T-helper 2 cell (primary cell): ENCODE data around the gene KCNIP2.
A peak's percentile ranks its signal among the peaks of the same experiment; 100 is the strongest.

ENCODE experiments used
- DNase-seq, 5 experiments: peaks; one replicate each; pipeline versions ENCODE4 v3.0.0 to v3.0.0-alpha.2; 2012 to 2022

The KCNIP2 gene

DNA sequence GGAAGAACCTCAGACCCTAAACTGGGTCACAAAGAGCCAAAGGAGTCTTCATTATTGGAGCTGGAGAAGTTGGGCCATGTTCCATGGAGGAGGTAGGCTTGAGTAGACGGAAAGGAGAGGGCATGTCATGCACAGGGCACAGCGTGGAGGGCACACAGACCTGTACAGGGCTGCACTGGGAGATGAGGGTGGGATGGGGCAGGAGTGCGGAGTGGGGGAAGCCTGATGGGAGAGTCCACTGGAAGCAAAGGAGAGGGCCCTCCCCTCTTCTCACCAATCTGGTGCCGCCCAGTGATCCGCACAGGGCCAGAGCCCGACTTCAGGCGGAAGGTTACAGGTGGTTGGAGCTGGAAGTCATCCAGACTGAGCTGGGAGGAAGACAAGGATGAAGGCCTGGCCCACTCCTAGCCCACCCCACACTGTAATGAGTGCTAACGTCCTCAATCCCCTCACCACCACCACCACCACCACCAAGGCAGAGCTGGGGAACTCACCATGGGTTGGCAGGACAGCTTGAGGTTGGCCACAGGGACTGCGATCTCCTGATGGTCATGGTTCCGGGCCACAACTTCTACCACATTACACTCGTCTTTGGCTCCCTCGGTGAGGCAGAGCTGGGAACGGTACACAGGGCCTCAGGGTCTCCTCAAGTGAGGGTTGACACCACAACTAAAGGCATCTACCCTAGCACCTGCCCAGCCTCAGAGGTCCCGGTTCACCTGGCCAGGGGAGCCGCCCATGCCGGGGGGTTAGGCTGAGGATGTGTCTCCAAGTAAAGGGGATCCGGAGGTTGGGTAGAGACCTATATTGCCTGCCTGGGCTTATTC, 61.4 kb downstream of the KCNIP2 start:
- DNase-seq = no peak

DNA sequence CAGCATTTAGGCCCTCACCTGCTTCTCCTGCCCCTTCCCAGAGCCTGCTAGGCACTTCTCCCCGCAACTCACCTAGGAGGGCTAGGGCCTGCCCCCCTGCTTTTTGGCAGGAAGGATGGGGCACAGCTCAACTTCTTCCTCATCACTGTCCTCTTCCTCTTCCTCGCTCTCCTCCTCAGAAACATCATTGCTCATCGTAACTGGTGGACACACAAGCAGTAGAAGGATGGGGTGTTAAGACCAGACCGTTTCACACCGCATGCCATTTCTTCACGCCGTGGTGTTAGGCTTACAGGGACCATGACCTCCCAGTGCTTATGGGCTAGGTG, 62.0 kb downstream of the KCNIP2 start:
- DNase-seq = no peak

DNA sequence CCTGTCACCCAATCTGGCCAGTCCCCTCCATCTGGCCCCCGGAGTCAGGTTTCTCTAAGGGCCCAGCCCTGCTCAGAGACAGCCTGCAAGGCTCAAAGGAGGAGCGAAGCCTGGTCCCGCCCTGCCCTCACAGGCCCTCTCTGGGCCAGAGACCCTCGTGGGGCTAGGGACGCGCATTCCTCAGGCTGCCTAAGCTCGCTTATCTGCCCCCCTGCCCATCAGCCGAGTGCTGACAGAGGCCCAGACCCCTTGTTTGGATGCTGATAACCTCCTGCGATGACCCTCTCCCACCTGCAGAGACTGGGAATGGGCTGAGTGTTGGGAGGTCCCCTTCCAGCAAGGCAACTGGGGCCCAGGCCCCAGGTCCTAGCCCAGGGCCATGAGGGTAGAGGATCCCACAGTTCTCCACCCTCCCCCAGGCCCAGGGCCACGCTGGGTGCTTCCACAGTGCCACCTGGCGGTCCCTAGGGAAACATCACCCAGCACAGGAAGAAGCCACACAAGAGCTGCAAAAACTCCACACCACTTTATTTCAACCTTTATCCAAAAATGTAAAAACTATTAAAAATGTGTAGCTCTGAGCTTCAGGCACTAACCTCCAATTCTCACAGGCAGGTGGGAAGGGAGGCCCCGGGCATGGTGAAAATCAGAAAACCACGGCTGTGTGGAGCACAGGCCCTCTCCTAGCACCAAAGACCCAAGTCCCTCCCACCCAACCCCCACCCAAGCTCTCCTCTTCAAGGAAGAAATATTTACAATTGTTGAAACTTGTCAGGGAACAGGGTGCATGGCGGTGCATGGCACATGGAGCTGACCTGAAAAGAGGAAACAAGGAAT, 62.6 kb downstream of the KCNIP2 start:
- peak; percentile 46 to 74 (median 57) for DNase-seq

DNA sequence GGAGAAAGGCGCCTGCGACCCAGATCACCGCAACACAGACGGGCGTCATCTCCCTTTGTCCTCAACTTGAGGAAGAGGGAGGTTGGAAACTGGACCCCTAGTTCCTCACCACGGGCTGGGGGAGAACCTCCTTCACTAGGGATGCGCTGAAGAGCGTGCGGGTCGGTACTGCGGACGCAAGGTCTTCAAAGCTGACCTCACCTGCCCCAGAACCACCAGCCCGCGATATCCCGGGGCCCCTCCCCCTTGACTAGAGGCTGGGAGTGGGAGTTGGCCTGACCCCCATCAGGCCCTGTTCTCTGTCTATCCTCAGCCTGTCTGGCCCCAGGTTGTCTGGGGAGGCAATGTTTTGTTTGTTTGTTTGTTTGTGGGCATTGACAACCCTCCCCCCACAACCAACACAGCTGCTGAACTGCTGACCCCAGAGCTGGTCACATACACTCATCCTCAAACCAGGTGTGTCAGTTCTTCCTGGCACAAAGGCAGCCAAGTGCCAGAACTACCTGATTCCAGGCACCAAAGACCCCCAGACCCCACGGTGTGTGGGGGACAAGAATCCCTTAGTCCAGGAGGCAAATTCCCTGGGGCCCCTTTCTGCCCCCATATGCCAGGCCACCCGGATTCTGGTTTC, 63.3 kb downstream of the KCNIP2 start:
- DNase-seq = no peak

DNA sequence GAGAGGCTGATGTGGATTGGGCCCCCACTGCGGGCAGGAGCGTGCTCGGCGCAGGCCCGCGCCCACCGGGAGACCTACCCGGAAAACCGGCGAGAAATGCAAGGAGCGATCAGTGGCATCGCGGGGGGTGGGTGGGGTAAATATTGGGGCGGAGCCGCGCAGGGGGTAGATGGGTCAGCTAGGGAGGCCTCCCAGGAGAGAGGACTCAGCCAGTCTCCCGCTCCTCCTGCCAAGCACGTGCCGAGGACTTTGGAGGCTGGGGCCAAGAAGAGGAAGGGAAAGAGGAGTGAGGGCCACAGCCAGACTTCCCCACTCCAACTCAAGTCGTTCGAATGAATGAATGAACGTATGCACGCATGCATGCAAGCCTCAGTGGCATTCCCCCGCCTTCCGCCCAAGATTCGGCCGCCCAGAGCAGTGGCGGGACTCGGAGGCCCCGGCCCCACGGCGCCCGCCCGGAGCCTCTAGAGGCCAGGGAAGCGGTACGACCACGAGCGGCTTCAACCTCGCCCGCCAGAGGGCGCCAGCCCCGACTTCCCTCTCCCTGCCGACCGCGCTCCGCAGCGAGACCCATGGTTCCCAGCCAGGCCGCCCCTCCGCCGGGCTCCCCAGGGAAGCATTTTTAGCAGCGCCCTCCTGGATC, 63.9 kb downstream of the KCNIP2 start:
- peak; percentile 60 to 77 (median 75) for DNase-seq

DNA sequence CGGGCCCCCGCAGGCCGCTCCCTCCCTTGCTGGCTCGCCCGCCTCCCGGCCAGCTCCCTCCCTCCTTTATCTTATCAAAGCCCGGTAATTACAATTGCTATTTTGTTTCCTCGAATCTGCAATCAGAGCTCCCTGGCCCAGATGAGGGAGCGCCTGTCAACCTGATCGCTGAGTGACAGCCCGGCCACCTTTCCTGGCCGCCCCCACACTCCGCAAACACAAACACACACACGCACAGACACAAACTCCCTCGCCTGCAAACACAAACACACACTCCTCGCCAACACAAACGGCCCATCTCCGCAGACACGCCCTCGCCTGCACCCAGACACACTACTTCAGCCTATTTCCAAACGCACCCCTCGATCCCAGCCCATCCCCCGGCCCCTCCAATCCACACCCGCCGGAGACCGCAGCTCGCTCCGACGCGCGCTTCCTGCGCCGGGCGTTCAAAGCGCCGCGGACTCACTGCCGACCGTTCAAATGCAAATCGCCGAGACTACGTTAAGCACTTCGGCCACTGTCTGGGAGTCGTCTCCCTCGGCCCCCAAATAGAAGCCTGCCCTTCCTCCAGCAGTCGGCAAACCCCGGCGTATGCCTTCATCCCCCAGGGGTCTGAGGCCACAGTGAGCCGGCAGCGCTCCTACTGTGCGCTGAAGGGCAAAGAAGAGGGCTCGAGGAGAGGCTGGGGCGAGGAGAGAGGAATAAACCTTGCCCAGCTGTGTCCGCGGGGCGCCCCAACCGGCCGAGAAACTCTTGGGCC, 64.6 kb downstream of the KCNIP2 start:
- peak in 1 of 5 experiments; percentile 18 for DNase-seq

DNA sequence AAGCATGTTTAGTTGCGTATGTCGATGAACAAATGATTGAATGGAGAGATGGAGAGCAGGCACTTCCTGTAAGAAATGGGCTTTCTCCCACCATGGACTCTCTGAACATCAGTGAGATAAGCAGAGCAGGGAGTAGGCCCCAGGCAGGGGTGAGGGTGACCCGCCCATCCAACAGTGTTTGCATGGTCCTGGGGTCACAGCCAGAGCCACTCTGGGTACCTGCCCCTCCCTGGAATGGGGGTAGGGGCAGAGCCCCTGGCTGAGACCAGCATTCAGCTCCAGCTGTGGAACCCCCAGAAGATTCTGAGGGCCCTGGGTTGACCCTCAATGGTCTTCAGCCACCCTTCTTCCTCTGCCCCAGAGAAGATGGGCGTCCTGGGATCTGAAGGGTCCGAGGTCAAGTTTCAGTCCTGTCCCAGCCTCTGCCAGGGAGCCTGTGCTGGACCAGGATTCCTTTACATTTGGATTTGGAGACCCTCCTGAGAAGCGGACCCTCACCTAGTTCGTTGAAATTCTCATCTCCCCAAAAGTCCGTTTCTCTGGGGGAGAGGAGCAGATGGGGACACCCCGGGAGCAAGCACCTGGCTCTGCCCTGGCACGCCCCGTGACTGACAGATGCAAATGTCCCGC, 65.3 kb downstream of the KCNIP2 start:
- DNase-seq = no peak

DNA sequence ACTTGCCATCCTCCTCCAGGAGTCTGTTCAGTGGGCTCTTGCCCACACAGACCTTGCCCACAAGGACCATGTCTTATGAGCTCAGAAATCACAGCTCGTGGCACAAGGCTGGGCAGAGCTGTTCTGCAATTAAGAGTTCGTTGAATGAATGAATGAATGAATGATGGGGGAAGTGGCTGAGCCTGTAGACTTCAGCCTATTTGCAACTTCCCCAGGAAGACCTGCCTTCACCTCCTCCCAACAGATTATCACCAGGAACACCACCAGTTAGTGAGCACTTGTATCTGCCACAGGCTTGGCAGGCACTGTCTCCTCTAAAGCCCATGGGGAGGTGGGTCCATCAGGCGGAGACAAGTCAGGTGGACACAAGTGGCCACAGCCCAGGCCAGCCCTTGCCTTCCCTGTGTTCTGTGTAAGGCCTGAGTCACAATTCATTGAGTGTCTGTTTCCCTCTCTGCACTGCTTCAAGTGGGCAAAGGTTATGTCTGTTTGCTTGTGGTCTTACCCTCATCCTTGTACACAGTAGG, 65.9 kb downstream of the KCNIP2 start:
- no peak for DNase-seq

DNA sequence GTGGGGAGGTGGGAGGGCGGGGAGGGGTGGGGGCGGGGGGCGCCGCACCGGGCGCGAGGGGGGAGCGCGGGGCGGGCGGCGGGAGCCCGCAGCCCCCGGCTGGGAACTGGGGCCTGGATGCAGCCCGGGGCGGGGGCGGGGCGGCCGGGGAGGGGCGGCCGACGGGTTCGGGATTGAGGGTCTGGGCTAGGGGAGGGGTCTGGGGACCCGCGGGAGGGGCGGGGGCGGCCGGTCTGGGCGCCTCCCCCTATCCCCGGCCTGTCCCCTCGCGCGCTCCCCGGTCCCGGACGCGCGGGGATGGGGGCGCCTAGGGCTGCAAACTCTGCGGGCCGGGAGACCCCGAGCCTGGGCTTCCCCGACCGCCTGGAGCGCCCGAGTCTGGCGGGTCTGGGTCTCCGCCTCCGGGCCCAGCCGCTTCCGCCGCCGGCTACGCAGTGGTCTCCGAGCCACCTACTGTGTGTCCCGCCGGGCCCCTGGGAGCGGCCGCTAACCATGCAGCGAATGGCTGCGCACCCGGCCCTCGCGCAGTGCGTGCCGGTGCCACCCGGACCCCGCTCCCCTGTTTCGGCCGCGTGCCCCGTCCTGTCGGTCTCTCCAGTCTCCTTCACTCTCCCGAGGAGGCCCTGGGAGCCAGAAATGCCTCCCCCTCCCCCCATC, 67.3 kb downstream of the KCNIP2 start:
- DNase-seq = no peak
